Natural killer cell (primary cell): ENCODE measurements around the gene NAV2. TPM values are rescaled to one million over a fixed set of nuclear protein-coding genes. Genes with fewer than 3 reads are reported as not detected.

ENCODE experiments used
- ATAC-seq, 3 donors: fragments of 150-1000 bp in 2 of 3; fragments of 200-7000 bp in 1 of 3; cut with Tn5 transposase; 1 replicate in 1 of 3; 2 replicates in 2 of 3; pipeline ENCODE4 v1.10.0; 2021; ENCODE audit warnings: mild to moderate bottlenecking in 2 of 3, moderate library complexity in 2 of 3
- DNase-seq, 2 donors: peaks; one replicate each; pipeline versions ENCODE4 v3.0.0 to v3.0.0-alpha.2; 2013 to 2021; ENCODE audit warnings: mixed read lengths in 1 of 2
- H3K27ac ChIP-seq: one replicate; pipeline ENCODE4 v1.5.1; 2013; ENCODE audit warnings: mild to moderate bottlenecking, low read length
- H3K27me3 ChIP-seq: one replicate; pipeline ENCODE4 v1.6.1; 2013; ENCODE audit warnings: low read length; ENCODE audit not compliant: control insufficient read depth, insufficient read depth
- H3K36me3 ChIP-seq: one replicate; pipeline ENCODE4 v1.6.1; 2013; ENCODE audit warnings: low read length; ENCODE audit not compliant: control insufficient read depth, insufficient read depth
- H3K4me1 ChIP-seq: one replicate; pipeline ENCODE4 v1.6.1; 2013; ENCODE audit warnings: low read length; ENCODE audit not compliant: control insufficient read depth, insufficient read depth
- H3K4me3 ChIP-seq: one replicate; pipeline ENCODE4 v1.5.1; 2013; ENCODE audit warnings: low read length
- H3K9me3 ChIP-seq: one replicate; pipeline ENCODE4 v1.6.1; 2013; ENCODE audit warnings: low read length; ENCODE audit not compliant: control insufficient read depth, insufficient read depth
- H3K27ac Mint-ChIP-seq, 2 donors: one replicate each; pipeline ENCODE4 v1.8.0; 2022; ENCODE audit warnings: mild to moderate bottlenecking in 2 of 2, mixed read lengths in 2 of 2, moderate library complexity in 1 of 2
- H3K27me3 Mint-ChIP-seq, 2 donors: one replicate each; pipeline ENCODE4 v1.8.0; 2022; ENCODE audit warnings: low read depth in 2 of 2, mixed read lengths in 2 of 2
- H3K36me3 Mint-ChIP-seq: one replicate; pipeline ENCODE4 v1.8.0; 2022; ENCODE audit warnings: mixed read lengths
- H3K4me1 Mint-ChIP-seq, 2 donors: one replicate each; pipeline ENCODE4 v1.8.0; 2022; ENCODE audit warnings: mixed read lengths in 2 of 2
- H3K4me3 Mint-ChIP-seq: one replicate; pipeline ENCODE4 v1.8.0; 2022; ENCODE audit warnings: mild to moderate bottlenecking, moderate library complexity, mixed read lengths
- H3K9me3 Mint-ChIP-seq, 2 donors: one replicate each; pipeline ENCODE4 v1.8.0; 2022; ENCODE audit warnings: mixed read lengths in 2 of 2
- WGBS: methylation state at CpG from one replicate; pipeline ENCODE4 v1.1.7; 2013; ENCODE audit warnings: missing lambda C conversion rate; ENCODE audit not compliant: insufficient coverage; 5-methylcytosine and 5-hydroxymethylcytosine counted together
- intact Hi-C: fragments of 100-400 bp; cut with micrococcal nuclease; formaldehyde crosslinking; loops from one replicate; pipeline ENCODE4 v1.14.2; 2022
- total RNA-seq, 4 donors: library from RNA; stranded (reverse); fragments of 120-200 nt in 1 of 4; gene quantifications; one replicate each; pipeline versions ENCODE4 v1.2.3 to v1.2.4, GENCODE V29; 2013 to 2022
- TF ChIP-seq, protein P1 (sequence below): fragments of 200-600 bp; IDR thresholded peaks from one replicate; pipeline ENCODE4 v1.8.0; 2022; ENCODE audit warnings: antibody characterized with exemption

Gene NAV2
- total RNA-seq, 3 donors from 2014 or later (not counting 1 experiment from before 2014, with no cell fraction given), result 0.14 to 1.6 (median 0.43) TPM

DNA sequence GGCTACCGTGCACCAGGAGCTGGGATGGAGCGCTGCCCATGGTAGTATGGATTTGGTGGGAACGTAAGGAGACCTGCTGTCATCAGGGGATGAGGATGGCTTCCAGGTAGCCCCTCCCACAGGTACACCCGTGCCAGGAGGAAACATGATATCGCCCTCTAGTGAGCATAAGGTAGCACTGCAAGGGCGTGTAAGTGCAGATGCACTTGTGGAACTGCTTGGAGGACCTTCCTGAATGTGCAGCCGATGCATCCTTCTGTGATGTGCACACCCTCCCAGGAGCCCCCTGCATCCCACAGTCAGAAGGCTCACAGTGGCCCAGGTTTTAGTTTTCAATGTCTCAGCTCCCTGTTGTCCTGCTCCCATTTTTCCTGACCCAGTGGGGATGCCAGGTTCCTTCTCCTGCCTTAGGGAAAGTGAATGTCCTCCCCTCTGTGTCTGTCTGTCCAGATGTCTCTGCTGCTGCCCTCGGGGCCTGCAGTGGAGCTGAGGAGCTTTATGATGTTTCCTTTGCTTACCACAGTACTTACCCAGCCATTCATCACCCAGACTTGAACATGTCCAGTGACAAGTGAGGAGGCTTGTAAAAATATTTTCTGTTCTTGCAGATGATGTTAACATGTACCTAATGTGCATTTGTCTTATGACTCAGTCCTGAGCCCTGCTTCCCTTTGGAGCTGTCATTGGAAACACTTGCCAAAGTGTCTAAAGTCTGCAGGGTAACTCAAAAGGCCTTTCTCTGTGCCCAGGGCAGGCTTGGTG lies 398.5 kb downstream of the NAV2 start:
- Histone ChIP-seq H3K36me3 (no peaks in the 10 kb centered on the region), H3K27me3 (no peaks in the 10 kb centered on the region), H3K4me1 (no peaks in the 10 kb centered on the region), H3K9me3 (no peaks in the 10 kb centered on the region), H3K27ac (no peak overlapping the region), H3K4me3 (no peak overlapping the region)
- no peak overlapping the region for H3K27ac Mint-ChIP-seq
- no peaks in the 10 kb centered on the region for H3K36me3 Mint-ChIP-seq
- intact Hi-C loops, result loop anchor here (1.0 kb wide), 1 partner anchor 160 kb away; no protein-coding TSS in a partner anchor
- TF ChIP-seq, protein P1, sequence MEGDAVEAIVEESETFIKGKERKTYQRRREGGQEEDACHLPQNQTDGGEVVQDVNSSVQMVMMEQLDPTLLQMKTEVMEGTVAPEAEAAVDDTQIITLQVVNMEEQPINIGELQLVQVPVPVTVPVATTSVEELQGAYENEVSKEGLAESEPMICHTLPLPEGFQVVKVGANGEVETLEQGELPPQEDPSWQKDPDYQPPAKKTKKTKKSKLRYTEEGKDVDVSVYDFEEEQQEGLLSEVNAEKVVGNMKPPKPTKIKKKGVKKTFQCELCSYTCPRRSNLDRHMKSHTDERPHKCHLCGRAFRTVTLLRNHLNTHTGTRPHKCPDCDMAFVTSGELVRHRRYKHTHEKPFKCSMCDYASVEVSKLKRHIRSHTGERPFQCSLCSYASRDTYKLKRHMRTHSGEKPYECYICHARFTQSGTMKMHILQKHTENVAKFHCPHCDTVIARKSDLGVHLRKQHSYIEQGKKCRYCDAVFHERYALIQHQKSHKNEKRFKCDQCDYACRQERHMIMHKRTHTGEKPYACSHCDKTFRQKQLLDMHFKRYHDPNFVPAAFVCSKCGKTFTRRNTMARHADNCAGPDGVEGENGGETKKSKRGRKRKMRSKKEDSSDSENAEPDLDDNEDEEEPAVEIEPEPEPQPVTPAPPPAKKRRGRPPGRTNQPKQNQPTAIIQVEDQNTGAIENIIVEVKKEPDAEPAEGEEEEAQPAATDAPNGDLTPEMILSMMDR, result peak; percentile 89
- 19% methylated on average over 7 of the region's 8 CpGs for WGBS
- H3K27me3 Mint-ChIP-seq, result peaks cover 0 to 11% of the 10 kb centered on the region in 2 donors
- no peaks in the 10 kb centered on the region for H3K9me3 Mint-ChIP-seq
- H3K4me1 Mint-ChIP-seq, result no peaks in the 10 kb centered on the region
- ATAC-seq (peak; percentile 70 to 94 (median 79)), DNase-seq (peak in 1 of 2 donors; percentile 68)
- no peak overlapping the region for H3K4me3 Mint-ChIP-seq

DNA sequence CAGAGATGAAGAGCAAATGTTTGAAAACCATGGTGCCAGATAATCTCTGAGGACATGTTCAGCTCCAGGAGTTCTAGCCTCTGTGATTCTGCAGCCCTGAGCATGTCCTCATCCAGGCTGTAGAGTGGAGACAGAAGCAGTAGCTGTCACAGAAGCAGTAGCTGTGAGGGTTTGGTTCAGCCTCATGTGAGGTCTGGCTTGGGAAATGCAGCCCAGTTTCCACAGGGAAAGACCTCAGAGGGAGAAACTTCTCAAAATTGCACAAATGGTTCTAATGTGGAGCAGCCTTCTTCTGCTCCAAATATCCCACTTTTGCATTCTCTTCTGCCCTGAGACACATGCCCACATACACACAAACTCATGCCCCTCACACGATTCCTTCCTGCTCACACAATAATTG lies 399.2 kb downstream of the NAV2 start:
- Histone ChIP-seq H3K9me3 (no peaks in the 10 kb centered on the region), H3K36me3 (no peaks in the 10 kb centered on the region), H3K4me3 (no peak overlapping the region), H3K27me3 (no peaks in the 10 kb centered on the region), H3K4me1 (no peaks in the 10 kb centered on the region), H3K27ac (no peak overlapping the region)
- intact Hi-C loops, result loop anchor here (1.0 kb wide), 1 partner anchor 161 kb away; no protein-coding TSS in a partner anchor
- H3K27me3 Mint-ChIP-seq, result peaks cover 0 to 11% of the 10 kb centered on the region in 2 donors
- H3K27ac Mint-ChIP-seq, result no peak overlapping the region
- DNase-seq (no peak), ATAC-seq (no peak)
- H3K36me3 Mint-ChIP-seq, result no peaks in the 10 kb centered on the region
- H3K4me1 Mint-ChIP-seq, result no peaks in the 10 kb centered on the region
- no peak overlapping the region for H3K4me3 Mint-ChIP-seq
- TF ChIP-seq, protein P1, result no peak
- WGBS, result 79% methylated on average over 1 of the region's 1 CpG
- H3K9me3 Mint-ChIP-seq, result no peaks in the 10 kb centered on the region

DNA sequence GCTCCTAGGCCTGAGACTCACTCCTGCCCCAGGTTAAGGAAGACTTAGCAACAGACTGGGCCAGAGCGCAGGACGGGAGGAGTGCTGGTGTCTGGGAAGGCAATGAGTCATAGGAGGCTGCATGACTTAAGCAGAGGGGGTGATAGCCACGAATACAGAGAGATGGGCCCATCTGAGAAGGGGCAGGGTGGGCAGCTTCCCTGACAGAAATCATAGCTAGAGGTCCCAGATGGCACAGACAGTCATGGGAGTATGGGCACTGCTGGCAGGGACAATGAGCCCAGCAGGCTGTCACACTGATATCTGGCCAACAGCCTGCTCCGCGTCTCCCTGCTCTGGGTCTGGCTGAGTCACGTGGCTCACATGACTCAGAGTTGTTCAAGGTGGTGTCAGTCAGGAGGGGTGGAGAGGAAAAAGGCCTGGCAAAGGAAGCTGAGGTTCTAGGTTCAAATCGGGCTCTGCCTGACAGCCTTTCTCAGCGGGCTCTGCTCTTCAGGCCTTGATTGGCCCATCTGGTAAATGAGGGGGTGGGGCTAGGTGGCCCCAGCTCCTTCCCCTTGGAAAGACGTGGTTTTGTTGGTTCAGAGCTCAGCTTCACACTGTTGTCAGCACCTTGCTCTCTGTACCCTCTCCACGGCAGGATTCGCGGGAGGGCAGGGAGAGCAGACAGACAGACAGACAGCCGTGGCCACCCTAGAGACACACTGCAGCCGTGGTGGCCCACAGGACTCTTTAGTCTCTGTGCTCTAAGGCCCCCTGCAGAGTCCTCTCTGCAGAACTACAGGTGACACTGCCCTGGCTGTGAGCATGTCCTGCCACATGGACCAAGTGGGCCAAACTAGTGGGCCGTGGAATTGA lies 399.9 kb downstream of the NAV2 start:
- no peak overlapping the region for H3K27ac ChIP-seq
- Mint-ChIP-seq H3K36me3 (no peaks in the 10 kb centered on the region), H3K27ac (no peak overlapping the region), H3K9me3 (no peaks in the 10 kb centered on the region), H3K4me3 (no peak overlapping the region), H3K4me1 (no peaks in the 10 kb centered on the region), H3K27me3 (peaks cover 0 to 10% of the 10 kb centered on the region in 2 donors)
- ATAC-seq (no peak), DNase-seq (no peak)
- H3K9me3 ChIP-seq, result no peaks in the 10 kb centered on the region
- no peaks in the 10 kb centered on the region for H3K27me3 ChIP-seq
- WGBS, result 52% methylated on average over 15 of the region's 15 CpGs
- no peaks in the 10 kb centered on the region for H3K36me3 ChIP-seq
- H3K4me1 ChIP-seq, result no peaks in the 10 kb centered on the region
- H3K4me3 ChIP-seq, result no peak overlapping the region
- intact Hi-C loops, result no loop called here
- TF ChIP-seq, protein P1, result no peak
